Heart left ventricle (tissue), 13 donors: ENCODE measurements around the gene MEX3A.

Experiments used
- POLR2A ChIP-seq, 2 donors: fragments of 450-650 bp; IDR thresholded peaks; one replicate each; pipeline ENCODE4 v1.6.1; 2017; ENCODE audit warnings: antibody characterized with exemption in 2 of 2, mild to moderate bottlenecking in 2 of 2, moderate library complexity in 2 of 2
- TF ChIP-seq, protein P1 (sequence below), 12 donors: fragments of 200-600 bp; sonication (generic) in 4 of 12; IDR thresholded peaks; one replicate each; pipeline versions ENCODE4 v1.5.0 to v1.8.0; 2018 to 2022; ENCODE audit warnings: antibody characterized with exemption in 12 of 12, mild to moderate bottlenecking in 5 of 12
- donor health status: ischemic (EF 13 %, LVEDD 7.1; RV severe dilation, severe dysfunction).
- donor health status: DM: no; HTN: yes; CAD: no.
- donor health status: DM: no; HTN: no; CAD: no.
- donor health status: ischemic (EF 25% LVEDD 6.9; RV normal size, moderate dysfunction).
- donor health status: ischemic (EF 25% LVEDD 5.7; RV mildly dilated, moderate dysfunction).
- donor health status: ischemic (EF 35%, LVEDD 5.7; RV mildly dilated, moderate dysfunction).
- donor health status: nonischemic (EF 11% LVEDD 7.7; RV severe dilation, severe dysfunction).
- donor health status: DM: yes; HTN: yes; CAD: no.
- donor health status: PGD.
- donor health status: ischemic (EF 29% LVEDD 5.4; RV normal size, mild dysfunction).
- donor health status: nonischemic (EF 23%, LVEDD 6.1; RV moderate dilation, normal function).

DNA sequence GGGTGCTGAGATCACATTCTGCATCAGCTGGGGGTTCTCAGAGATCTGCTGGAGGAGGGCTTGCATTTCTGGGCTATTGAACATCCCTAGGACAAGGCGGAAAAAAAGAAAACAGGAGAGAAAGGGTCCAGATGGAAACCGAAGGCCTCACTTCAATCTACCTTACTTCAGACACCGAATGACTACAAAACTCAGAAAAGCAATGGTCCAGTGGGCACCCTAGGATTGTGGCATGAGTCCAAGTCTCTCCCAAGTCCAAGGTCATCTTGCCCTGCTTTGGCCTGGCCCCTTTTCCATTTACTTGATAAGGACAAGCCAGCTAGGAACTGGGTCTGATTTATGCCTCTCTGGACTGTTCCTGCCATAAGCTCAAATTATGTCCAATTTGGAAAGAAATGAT is 39.4 kb downstream of the MEX3A start:
- TF ChIP-seq, protein P1, sequence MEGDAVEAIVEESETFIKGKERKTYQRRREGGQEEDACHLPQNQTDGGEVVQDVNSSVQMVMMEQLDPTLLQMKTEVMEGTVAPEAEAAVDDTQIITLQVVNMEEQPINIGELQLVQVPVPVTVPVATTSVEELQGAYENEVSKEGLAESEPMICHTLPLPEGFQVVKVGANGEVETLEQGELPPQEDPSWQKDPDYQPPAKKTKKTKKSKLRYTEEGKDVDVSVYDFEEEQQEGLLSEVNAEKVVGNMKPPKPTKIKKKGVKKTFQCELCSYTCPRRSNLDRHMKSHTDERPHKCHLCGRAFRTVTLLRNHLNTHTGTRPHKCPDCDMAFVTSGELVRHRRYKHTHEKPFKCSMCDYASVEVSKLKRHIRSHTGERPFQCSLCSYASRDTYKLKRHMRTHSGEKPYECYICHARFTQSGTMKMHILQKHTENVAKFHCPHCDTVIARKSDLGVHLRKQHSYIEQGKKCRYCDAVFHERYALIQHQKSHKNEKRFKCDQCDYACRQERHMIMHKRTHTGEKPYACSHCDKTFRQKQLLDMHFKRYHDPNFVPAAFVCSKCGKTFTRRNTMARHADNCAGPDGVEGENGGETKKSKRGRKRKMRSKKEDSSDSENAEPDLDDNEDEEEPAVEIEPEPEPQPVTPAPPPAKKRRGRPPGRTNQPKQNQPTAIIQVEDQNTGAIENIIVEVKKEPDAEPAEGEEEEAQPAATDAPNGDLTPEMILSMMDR (IDR thresholded peaks at IDR 0.05), result no peak
- TF ChIP-seq POLR2A (IDR thresholded peaks at IDR 0.05), result no peak
